ENCODE results near the gene IQGAP3.
A peak's percentile ranks its signal among the peaks of the same experiment; 100 is the strongest.

The IQGAP3 gene

DNA sequence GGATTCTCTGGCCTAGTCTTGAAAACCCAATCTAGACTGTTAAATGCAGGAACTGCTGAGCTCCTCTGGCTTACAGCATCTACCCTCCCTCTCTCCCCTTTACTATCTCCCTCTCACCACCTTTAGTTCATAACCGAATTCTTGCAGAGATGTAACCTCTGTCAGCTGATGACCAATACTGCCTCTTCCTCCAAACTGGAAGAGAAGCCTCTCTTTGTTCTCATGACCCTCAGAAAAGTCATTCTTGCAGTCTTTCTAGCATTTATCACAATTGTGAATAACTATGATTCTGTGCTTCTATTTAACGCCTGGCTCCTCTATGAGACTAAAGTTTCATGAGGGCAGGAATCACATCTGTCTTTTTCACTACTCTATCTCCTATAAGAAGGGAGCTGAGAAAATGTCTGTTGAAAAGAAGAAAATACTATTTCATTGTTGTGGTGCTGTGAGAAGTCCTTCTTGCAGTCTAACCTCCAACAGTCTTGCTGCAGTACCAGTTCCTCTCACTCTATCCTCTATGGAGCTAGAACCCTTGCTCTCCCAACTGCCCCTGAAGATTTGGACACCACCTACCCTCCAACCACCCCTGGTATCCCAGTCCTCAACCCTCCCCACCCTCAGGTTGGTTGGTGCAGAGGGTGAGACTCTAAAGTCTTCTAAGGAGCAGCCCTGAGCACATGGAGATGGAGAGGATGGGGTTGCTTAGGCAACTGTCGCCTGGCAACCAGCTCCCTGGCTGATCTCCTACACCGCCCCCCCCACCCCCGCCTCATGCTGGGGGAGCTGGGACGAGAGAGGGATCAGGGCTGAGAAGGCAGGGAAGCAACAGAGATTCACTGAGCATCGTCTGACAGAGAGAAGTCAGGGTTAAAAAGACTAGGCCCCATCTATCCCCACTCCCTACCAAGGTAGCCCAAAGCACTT is 85.7 kb downstream of the IQGAP3 start:
- no peak for DNase-seq (ENCODE audit: extremely low read depth in 1 of 2, low read depth in 1 of 2)

DNA sequence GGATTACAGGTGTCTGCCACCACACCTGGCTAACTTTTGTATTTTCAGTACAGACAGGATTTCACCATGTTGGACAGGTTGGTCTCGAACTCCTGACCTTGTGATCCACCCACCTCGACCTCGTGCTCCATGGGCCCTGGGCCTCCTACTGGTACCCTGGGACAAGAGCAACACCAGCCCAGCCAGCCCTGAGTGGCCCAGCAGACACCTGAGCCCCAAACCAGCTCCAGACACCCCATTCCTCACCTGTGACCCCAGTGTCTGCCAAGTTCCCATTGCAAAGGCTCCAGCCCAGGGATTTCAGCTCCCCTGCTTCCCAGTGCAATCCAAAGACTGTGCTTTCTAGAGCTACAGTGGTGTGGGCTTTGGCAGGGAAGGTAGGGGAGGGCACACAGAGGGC is 86.4 kb downstream of the IQGAP3 start:
- no peak for DNase-seq (ENCODE audit: extremely low read depth in 1 of 2, low read depth in 1 of 2)

DNA sequence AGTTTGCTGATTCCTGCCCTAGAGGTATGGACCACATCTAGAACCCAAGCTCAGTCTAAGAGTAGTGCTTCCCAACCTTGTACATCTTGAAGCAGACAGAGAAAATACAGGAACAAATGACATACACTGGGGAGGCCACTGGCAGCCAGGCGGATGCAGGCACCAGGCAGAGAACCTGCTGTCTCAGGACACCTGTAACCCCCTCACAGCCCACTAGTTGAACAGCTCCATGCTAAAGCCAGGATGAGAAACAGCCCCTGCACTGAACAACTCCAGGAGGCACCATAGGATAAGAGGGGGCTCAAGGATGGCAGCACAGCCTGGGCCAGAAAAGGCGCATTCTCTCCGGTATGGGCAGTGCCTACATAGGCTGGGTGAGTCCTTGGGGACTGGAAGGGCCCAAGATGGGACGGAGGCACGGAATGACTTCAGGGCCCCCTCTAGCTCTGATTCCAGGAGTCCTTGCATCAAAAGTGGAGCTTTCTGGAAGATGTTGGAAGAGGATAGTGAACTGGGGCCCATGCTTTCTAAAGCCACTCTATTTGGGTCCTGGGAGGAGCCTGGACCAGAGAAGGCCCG is 87.8 kb downstream of the IQGAP3 start:
- DNase-seq (ENCODE audit: extremely low read depth in 1 of 2, low read depth in 1 of 2): no peak

DNA sequence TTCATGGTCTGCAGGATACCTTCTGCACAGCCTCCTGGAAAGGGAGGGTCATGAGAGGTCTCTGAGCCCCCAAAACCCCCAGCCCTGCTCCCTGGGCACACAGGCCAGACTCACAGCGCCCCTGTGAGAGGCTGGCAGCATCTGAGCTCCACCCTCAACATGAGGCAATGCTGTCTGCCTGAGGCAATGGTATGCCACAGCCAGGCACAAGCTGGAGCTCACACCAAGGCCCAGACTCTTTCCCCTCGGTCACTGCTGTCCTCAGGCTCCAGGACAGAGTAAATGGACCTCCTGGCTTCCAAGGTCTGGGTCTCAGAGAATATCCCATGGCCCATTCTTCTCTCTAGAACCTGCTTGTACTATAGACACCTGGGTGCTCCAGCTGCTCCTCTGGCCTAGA is 89.0 kb downstream of the IQGAP3 start:
- no peak for DNase-seq (ENCODE audit: extremely low read depth in 1 of 2, low read depth in 1 of 2)

DNA sequence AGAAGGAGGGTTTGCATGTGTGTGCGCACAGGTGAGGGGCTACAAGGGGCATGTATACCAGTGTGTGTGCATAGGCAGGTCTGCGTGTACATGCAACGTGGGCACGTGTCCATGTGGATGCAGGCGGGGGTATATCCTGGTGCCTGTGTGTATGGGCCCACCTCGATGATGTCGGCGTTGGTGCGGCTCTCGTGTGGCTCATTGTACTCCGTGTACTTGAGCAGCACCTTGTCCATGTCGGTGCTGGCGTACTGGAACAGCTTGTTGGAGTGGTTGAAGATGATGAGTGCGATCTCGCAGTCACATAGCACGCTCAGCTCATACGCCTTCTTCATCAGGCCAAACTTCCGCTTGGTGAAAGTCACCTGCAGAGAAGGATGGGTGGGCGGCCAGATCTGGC is 90.1 kb downstream of the IQGAP3 start:
- DNase-seq (ENCODE audit: extremely low read depth in 1 of 2, low read depth in 1 of 2): no peak

DNA sequence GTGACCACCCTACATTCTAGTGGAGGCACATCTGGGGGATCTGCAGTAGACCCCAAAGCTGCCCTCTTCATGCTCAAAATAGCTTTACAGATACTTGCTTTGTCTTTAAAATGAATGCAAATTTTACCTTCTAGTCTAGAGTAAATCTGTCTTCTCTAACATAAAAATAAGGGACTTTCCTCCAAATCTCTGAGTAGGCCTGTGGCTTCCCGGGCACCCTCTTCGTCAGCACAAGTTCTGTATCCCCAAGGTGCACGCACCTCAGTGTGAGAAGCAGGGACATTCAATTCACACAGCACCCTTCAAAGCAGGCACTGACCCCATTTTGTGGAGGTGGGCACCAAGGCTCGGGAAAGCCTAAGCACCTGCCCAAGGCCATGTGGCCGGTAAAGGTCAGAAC is 90.8 kb downstream of the IQGAP3 start:
- no peak for DNase-seq (ENCODE audit: extremely low read depth in 1 of 2, low read depth in 1 of 2)

DNA sequence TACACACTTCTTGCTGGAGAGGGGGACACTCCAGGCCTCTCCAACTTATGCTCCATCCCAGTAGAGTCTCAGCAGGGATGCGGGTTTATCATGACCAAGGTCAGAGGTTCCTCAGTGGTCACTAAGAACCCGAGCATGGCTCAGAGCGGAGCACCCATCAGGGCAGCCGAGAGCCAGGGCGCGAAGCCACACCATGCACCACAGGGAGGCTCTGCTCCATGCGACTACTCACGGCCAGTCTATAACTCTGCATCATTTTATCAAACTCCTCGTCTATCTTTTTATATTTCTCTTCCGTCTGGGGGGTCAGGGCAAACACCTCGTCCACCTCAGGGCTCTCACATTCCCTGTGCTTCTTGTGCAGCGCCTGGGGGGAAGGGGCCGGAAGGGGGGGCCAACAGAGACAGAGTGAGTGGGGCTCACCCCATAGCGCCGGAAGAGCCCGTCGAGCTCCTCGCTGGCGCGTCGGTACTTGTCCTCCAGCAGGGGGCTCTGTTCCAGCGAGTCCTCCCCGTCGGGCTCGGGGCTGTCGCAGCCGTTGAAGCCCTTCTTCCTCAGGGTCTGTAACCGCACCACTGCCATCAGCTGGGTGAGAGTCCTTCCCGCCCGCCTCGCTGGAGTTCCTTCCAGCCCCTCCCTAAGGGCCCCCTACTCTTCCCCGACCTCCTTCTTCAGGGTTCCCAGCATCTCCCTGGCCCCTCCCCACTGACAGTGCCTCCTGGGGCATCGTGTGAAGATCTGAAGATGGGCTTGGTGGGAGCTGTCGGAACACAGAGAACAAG is 91.8 kb downstream of the IQGAP3 start:
- DNase-seq (ENCODE audit: extremely low read depth in 1 of 2, low read depth in 1 of 2): peak in 1 of 2 donors; percentile 58

DNA sequence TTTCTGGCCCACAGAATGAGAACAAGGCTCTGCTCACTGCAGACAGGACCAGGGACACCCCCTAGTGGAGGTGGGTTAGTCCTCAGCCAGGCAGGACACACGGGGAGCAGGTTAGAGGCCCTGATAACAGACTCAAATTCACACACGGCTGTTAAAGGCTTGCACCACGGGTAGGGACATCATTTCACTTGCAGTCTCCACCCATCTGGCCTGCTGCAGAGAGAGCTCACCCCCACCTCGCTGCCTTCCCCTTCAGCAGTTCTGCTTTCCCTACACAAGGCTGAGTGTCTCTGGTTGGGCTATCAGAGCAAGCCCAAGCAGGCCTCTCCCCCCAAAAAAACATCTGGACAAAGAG is 92.4 kb downstream of the IQGAP3 start:
- DNase-seq (ENCODE audit: extremely low read depth in 1 of 2, low read depth in 1 of 2): no peak

DNA sequence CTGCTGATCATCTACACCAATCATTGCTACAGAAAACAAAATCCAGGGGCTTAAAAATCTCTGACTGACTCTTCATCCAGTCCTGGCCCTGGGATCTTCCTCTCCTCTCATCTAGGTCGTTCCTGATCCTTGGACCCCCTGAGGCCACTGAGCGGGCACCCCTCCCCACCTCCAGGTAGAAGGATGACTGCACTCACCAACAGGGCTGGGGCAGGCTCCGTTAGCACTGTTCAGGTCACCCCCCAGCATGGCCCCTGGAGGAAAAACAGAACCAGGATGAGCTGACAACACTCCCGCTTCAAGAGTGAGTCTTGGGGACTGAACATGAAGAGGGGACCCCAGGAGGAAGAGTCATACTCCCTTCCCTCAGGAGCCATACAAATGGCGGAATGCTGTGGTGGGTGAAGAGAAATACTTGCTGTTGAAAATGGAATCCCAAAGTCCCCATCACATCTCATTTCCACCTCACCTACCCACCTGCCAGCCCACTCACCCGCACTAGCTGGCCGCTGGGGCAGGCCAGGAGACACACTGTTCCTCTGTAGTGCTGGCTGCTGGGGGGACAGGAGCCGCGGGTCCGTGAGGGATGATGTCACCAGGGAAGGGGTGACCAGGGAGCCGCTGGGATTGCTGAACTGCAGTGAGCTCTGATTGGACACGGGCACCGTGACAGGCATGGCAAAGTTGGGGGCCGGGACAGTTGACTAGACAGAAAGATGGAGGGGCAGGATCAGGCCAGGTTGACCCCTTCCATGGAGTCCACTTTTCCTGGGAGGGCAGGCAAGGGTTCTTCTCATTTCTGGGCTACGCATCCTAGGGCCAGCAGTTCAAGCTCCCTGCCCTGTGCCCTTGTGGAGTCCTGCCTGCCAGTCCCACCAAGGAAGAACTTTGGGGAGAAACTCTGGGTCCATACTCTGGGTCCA is 93.0 kb downstream of the IQGAP3 start:
- no peak for DNase-seq (ENCODE audit: extremely low read depth in 1 of 2, low read depth in 1 of 2)

DNA sequence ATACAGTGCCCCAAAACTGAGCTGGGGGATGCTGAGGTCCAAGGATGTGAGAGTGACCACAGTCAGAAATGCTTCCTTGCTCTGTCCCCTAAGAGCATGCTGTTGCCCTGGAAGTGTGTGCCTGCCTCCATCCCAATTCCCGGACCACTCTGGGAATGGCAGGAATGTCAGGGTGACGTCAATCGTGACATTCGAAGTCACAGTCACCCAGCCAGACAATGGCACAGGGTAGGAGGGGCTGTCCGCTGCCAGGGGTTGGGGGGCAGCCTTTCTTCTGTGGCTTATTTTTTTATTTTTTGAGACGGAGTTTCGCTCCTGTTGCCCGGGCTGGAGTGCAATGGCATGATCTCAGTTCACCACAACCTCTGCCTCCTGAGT is 94.1 kb downstream of the IQGAP3 start:
- no peak for DNase-seq (ENCODE audit: extremely low read depth in 1 of 2, low read depth in 1 of 2)

DNA sequence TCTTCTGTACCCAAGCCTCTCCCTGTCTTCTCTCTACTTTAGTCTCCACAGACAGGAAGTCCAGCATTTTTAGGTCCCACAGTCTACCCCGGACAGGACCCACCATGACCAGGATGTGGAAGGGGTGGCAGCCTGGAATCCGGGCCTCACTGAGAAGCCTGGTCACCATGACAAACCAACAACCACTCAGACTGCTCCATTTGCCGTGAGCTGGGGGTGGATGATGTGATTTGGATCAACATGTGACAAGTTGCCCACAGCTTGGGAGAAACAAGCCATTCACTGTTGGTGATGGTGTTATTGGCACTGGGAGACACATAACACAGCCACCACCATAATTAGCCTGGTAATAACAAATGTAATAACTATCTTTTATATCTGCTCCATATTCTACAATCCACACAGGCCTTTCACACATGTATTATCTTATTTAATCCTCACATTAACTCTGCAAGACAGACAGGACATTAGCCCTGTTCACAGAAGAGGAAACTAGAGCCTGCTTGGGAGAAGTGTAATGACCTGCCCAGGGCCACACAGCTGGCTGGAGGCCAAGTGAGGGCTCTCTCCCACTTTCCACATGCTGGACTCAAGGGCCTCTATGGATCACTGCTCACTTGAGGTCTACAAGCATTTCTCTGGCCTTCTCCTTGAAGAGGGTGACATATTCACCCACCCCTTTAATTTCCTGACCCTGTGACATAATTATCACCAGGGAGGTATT is 94.7 kb downstream of the IQGAP3 start:
- DNase-seq (ENCODE audit: extremely low read depth in 1 of 2, low read depth in 1 of 2): no peak

DNA sequence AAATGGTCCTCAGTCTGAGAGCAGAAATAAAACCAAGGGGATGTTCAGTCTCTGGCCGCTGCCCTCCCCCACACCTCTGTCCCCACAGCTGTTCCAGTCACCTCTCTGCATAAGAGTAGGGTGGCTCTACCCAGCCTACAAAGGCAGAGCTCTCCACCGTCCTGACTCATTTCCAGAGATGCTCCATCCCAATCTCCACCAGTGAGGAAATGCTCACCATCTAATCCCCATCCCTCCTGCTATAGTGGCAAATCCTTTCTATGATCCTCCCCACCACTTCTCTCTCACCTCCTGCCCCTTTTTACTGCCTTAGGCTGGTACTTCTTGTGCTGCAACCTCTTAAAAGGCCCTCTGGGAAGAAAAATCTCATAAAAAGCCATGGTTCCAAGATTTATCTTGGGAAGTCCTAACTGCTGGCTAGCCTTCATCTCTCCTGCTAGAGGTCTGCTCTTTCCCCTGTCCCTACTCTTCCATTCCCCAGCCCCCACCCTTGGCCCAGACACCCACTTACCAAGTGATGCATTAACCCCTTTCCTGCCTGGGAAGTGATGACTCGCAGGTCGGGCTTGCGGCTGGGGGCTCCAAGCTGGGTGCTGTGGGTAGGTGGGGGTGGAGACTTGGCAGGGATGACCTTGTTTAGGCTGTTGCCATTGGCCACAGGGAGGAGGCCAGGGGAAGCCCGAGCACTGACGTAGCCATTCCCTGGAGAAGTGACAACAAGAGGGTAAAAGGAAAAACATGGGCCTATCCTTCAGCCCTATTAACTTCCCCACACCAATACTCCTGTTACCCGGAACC is 95.7 kb downstream of the IQGAP3 start:
- DNase-seq (ENCODE audit: extremely low read depth in 1 of 2, low read depth in 1 of 2): peak; percentile 29 to 78

DNA sequence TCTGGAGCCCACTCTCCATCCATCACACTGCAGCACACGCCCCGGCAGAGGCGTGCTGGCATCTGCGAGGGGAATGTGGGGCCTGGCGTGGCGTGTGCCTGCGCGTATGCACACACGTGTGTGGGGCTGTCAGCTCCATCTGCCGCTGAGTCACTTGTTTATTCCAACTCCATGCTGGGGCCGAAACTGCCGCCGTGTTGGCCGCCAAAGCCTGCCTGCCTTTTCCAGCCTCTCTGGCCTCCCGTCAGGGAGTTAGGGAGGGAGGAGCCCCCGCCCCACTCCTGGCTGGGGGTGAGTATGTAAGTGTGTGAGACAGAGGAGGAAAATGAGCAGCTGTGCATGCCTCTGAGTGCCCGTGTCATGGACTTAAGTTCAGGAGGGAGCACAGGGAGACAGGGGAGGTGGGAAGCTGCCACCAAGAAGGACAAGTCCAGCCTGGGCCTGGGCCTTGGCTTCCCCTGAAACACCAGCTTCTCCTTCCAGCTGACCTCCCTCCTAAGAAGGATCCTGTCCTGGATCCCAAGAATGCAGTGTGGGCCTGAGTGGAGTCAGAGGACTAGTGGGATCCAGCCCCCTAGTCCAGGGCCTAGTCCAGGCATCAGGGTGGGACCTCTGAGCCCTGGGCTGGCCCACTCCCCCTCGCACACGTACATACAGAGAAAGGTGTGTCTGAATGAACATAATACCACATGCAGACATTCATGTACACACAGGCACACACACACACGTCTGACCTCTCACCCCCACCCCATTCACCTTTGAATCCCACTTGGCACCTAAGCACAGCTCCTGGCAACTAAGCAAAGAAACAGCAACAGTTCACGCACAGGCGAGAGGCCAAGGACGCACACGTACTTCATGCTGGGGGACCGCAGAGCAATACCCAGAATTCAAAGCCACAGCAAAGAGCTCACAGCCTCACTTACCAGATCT is 96.5 kb downstream of the IQGAP3 start:
- no peak for DNase-seq (ENCODE audit: extremely low read depth in 1 of 2, low read depth in 1 of 2)

Measured in stimulated activated CD8-positive, alpha-beta memory T cell treated with anti-CD3 and anti-CD28 coated beads, Interleukin-7, amount 100 ng/mL, for 48 hours (primary cell).